ENCODE data around the gene IFITM5.

The IFITM5 gene

DNA sequence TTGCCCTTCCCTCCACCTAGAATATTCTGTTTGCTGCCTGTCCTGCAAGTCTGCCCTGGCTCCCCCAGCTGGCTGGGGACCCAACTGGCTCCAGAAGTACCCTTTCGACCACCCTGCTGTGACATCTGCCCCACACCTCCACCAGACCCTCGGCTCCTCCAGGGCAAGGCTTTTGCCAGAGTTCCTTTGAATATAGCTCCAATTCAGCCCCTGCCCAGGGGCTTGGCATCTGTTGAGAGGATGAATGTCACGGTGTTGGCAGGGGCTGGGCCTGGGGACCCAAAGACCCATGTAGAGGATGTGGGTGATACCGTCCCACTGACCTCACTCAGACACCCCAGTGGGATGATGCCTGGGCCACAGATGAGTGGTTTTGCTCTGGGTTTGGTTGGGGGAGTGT is 17.2 kb downstream of the IFITM5 start:
- no peak for DNase-seq

DNA sequence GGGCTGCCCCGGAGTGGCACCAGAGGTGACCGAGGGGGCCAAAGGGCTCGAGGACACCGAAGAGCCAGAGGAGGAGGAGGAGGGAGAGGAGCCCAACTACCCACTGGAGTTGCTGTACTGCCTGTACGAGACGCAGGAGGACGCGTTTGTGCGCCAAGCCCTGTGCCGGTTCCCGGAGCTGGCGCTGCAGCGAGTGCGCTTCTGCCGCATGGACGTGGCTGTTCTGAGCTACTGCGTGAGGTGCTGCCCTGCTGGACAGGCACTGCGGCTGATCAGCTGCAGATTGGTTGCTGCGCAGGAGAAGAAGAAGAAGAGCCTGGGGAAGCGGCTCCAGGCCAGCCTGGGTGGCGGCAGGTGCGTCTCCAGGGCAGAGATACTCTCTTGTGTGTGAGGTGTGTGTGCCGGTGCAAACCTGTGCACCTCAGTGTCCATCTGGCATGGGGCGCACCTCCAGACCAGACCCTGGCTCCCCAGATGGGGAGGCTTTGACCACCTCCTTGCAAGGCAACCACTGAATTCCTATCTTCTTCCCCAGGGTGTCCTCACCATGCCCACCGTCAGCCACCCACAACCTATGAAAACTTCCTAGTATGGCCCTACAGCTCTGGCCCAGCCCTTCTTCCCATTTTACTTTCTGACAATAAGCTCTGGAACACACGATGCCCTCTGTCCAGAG is 17.7 kb downstream of the IFITM5 start:
- DNase-seq: no peak

GRCh38 chr11:280706-281485 is 18.4 kb downstream of the IFITM5 start:
- no peak for DNase-seq

- peak; percentile 44 for DNase-seq
These were observed 19.2 kb downstream of the IFITM5 start for GRCh38 chr11:279966-280705.

GRCh38 chr11:279040-279965 is 20.0 kb downstream of the IFITM5 start:
- DNase-seq: no peak

DNA sequence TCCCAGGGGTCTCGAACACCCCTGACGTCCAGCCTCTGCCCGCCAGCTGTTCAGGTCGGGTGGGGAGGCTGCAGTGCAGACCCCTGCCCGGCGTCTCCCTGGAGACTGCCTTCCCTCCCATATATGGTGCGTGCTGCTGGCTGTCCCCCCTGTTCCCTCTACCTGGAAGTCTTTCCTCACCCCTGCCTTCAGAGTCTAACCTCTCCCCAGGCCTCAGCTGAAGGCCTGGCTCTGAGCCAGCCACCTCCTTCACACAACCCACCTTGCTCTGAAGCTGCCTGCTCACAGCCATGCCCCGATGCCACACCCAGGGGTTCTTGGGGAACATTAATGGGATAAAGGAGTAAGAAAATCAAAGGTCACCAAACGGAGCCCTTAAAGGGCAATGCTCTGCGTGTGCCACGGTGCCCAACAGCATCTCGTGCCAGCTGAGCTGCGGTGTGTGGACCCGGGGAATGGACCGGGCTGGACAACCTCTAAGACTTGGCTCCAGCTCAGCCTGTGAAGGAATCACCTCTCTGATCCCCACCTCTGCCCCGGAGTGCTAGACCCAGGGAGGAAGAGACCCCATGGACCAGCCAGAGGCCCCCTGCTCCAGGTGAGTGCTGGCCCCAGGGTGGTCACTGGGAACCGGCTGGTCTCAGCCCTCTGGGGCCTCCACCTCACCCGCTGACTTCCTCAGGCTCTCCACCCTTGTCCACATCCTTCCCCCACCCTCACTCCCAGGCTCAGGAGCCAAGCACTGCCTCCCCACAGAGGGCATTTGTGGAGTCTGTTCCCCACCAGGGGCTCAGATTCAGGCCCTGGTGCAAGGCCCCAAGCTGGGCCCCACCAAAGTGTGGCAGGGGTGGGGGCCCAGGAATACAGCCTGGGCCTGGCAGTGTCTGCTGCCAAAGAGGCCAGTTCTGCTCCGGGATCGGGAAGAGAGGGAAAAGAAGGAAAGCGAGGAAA is 21.1 kb downstream of the IFITM5 start, which contains the start of gene NLRP6:
NLRP6 (plus strand) TSS at position 407 of the 951 bp plus-strand sequence; CDS start at position 570, 163 bp downstream.
- no peak for DNase-seq

- DNase-seq: no peak
These were observed 23.1 kb downstream of the IFITM5 start for GRCh38 chr11:276219-276618.

GRCh38 chr11:272931-273198 is 26.5 kb downstream of the IFITM5 start:
- DNase-seq: no peak

DNA sequence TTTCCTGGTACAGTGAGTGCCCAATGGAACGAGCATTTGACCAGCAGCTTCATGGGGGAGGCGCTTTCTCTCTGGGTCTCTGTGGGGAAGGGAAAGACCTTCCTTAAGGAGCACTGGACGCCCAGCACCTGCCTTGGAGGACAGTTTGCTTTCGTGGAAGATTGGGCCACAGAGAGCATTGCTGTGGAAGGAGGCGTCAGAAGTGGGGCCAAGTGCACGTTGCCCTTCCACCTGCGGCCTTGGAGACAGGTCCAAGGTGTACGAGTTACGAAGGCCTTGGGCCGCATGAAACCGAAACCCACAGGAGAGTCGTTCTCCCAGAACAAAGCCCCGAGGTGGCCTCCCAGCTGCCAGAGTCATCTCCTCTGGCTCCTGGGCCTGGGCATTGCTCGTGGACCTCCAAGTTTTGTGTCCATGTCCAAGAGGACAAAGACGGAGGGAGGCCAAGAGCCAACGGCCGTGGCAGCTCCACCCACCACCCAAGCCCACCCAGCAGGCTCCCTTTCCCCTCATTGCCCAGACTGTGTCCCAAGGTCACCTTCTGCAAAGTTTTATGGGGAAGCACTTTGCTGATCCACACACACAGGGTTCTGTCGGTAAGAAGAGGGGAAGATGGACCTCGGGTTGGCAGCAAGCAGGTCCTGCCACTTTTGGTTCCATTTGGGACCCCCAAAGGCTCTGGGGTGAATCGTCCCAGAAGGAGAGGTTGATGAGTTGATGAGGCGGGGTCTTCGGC is 27.0 kb downstream of the IFITM5 start:
- DNase-seq: no peak

GRCh38 chr11:271319-271715 is 28.0 kb downstream of the IFITM5 start:
- no peak for DNase-seq

- no peak for DNase-seq
These were observed 28.6 kb downstream of the IFITM5 start for GRCh38 chr11:270451-271318.

DNA sequence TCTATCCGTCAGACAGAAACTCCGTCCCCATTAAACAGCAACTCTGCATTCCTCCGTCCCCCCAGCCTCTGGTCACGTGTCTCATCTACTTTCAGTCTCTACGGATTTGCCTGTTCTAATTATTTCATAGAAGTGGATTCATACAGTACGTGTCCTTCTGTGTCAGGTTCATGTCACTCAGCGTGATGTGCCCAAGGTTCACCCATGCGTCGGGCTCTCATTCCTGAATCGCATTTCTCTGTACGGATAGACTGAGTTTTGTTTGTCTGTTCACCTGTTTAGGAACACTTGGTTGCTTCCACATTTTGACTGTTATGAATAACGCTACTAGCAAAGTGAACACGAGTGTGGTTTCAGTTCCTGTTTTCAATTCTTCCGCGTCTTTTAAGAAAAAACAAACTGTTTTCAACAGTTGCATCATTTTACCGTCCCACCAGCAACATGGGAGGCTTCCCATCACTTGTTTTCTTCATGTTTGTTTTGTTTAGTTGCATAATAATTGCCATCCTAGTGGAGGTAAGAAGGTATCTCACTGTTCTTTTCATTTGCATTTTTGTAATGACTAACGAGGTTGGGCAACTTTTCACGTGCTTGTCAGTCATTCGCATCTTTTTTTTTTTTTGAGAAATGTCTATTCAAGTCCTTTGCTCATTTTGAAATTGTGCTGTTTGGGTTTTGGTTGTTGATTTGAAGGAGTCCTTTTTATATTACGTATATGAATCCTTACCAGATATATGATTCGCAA is 30.0 kb downstream of the IFITM5 start:
- peak; percentile 66 for DNase-seq

DNA sequence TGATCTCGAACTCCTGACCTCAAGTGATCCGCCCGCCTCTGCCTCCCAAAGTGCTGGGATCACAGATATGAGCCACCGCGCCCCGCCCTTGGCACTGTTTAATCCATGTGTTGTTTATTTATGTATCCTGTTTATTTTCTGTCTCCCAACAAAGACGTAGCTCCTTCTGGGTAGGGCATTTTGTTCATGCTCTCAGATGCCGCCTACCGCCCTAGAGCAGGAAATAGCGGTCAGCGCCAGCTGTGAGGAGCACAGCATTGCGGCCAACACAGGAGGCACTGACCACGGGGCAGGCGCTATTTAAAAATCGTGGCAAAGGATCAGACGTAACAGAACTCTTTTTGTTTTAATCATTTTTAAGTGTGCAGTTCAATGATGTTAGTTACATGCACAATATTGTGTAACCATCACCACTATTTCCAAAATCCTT is 30.6 kb downstream of the IFITM5 start:
- DNase-seq: peak; percentile 37

- DNase-seq: peak; percentile 58
These were observed 31.8 kb downstream of the IFITM5 start for GRCh38 chr11:267491-267994.

DNA sequence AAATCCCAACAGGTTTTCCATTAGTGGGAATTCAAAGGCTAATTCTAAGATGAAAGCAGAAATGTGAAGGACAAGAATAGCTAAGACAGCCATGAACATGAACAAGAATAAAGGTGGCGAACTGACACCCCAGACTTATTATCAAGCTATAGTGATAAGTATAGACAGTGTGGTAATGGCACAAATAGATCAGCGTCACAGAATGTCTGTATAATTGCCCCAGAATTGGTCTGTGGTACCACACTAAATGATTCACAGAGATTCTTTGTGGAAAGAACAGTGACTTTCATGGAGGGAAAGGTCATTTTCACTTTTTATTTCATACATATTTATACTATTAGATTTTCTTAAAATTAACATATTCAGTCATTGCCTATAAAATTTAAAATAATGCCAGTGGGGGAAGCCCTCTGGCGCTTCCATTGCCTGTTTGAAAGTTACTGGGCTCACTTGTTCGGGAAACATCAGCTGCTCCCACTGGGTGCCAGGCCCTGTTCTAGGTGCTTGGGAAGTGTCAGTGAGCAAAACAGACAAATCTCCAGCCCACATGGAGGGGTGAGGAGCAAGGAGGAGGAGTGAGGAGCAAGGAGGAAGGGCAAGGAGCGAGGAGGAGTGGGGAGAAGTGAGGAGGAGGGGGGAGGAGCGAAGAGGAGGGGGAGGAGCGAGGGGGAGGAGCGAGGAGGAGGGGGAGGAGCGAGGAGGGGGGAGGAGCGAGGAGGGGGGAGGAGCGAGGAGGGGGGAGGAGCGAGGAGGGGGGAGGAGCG is 32.5 kb downstream of the IFITM5 start:
- peak; percentile 40 for DNase-seq

DNA sequence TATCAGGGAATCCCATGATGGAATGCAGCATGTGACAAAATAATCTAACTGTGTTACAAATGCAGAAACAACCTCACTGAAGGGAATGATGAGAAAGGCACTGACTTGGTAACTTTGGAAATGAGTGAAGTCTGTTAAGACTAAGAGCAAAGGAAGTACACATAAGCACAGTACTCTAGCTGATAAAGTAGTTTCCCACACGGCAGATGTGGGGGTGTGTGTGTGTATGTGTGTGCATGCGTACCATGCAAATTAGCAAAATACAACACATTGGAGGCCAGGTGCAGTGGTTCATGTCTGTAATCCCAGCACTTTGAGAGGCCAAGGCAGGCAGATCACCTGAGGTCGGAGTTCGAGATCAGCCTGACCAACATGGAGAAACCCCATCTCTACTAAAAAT is 37.7 kb downstream of the IFITM5 start:
- DNase-seq: no peak

- DNase-seq: no peak
These were observed 39.9 kb downstream of the IFITM5 start for GRCh38 chr11:259413-259812.

Measured in stimulated activated CD4-positive, alpha-beta T cell treated with anti-CD3 and anti-CD28 coated beads, Interleukin-4, amount 100 ng/mL, for 24 hours (primary cell).